ENCODE measurements around the gene UNC5C. TPM values are rescaled to one million over a fixed set of nuclear protein-coding genes. Genes with fewer than 3 reads are reported as not detected.

The UNC5C gene
- total RNA-seq, 1 experiment from 2014 or later: not detected

DNA sequence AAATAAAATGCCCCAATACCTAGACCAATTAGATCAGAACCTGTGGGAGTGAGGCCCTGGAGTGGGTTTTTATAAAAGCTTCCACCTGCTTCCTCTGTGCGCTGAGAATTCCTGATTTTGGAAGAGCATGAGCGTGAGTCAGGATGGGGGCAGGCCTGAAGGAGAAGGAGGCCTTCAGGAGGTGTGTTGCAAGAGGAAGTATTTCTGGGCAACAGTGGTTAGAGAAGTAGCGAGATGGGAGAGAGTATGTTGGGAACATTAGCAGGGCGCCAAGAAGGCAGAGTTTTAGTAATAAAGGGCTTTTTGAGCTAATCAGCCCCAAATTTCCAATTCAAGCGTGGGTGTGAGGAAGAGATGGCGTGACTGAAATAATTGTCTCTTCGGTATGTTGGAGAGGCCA lies 349.8 kb downstream of the UNC5C start:
- Mint-ChIP-seq H3K27ac (ENCODE audit: unreplicated experiment) (no peak overlapping the region), H3K4me3 (ENCODE audit: unreplicated experiment) (no peak overlapping the region), H3K27me3 (ENCODE audit: insufficient read depth, unreplicated experiment) (no peaks in the 10 kb centered on the region), H3K36me3 (ENCODE audit: insufficient read depth, unreplicated experiment) (no peaks in the 10 kb centered on the region), H3K9me3 (ENCODE audit: unreplicated experiment) (no peaks in the 10 kb centered on the region), H3K4me1 (ENCODE audit: low read depth, unreplicated experiment) (no peaks in the 10 kb centered on the region)
- ChIA-PET CTCF (no interaction called here), POLR2A (no interaction called here)
- intact Hi-C loops (cut with micrococcal nuclease; ENCODE audit: unreplicated experiment): no loop called here
- H3K27me3 ChIP-seq (replicated peaks; ENCODE audit: control insufficient read depth, insufficient read depth, low read length): no peaks in the 10 kb centered on the region
- TF ChIP-seq, protein P1, sequence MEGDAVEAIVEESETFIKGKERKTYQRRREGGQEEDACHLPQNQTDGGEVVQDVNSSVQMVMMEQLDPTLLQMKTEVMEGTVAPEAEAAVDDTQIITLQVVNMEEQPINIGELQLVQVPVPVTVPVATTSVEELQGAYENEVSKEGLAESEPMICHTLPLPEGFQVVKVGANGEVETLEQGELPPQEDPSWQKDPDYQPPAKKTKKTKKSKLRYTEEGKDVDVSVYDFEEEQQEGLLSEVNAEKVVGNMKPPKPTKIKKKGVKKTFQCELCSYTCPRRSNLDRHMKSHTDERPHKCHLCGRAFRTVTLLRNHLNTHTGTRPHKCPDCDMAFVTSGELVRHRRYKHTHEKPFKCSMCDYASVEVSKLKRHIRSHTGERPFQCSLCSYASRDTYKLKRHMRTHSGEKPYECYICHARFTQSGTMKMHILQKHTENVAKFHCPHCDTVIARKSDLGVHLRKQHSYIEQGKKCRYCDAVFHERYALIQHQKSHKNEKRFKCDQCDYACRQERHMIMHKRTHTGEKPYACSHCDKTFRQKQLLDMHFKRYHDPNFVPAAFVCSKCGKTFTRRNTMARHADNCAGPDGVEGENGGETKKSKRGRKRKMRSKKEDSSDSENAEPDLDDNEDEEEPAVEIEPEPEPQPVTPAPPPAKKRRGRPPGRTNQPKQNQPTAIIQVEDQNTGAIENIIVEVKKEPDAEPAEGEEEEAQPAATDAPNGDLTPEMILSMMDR (IDR thresholded peaks at IDR 0.05; ENCODE audit: insufficient read depth in 1 of 2, low read depth in 1 of 2, low read length in 1 of 2, severe bottlenecking in 1 of 2, unreplicated experiment in 1 of 2): no peak
- DNase-seq: no peak
- no peaks in the 10 kb centered on the region for H3K36me3 ChIP-seq (ENCODE audit: control insufficient read depth, insufficient read depth, low read length)
- H3K9me3 ChIP-seq: no peaks in the 10 kb centered on the region
- no TSS peak for BruUV-seq (replicated peaks)
- no peaks in the 10 kb centered on the region for H3K4me1 ChIP-seq
- H3K4me3 ChIP-seq (ENCODE audit: low read depth, low read length): no peak overlapping the region

DNA sequence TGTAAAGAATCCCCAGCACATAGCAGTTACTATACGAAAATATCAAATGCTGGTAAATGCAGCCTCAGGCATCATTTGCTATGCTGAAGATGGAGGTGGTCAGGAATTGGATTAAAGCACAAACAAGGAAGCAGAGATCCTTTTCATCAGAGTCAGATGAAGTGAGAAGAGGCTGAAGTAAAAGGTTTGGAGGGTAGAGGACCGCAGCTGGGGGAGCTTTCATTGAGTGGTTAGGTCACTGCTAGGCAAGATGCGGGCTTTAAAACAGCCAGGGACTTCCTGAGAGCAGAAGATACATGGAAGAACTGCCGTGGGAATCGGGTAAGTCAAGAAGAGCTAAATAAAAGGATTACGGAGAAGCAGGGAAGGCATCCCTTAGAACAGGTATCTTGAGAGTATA lies 351.4 kb downstream of the UNC5C start:
- no peaks in the 10 kb centered on the region for H3K36me3 ChIP-seq (ENCODE audit: control insufficient read depth, insufficient read depth, low read length)
- Mint-ChIP-seq H3K36me3 (ENCODE audit: insufficient read depth, unreplicated experiment) (no peaks in the 10 kb centered on the region), H3K4me3 (ENCODE audit: unreplicated experiment) (no peak overlapping the region), H3K27me3 (ENCODE audit: insufficient read depth, unreplicated experiment) (peaks cover 7% of the 10 kb centered on the region), H3K4me1 (ENCODE audit: low read depth, unreplicated experiment) (no peaks in the 10 kb centered on the region), H3K9me3 (ENCODE audit: unreplicated experiment) (no peaks in the 10 kb centered on the region), H3K27ac (ENCODE audit: unreplicated experiment) (no peak overlapping the region)
- no peaks in the 10 kb centered on the region for H3K9me3 ChIP-seq
- TF ChIP-seq, protein P1 (IDR thresholded peaks at IDR 0.05; ENCODE audit: insufficient read depth in 1 of 2, low read depth in 1 of 2, low read length in 1 of 2, severe bottlenecking in 1 of 2, unreplicated experiment in 1 of 2): no peak
- no peak overlapping the region for H3K4me3 ChIP-seq (ENCODE audit: low read depth, low read length)
- intact Hi-C loops (cut with micrococcal nuclease; ENCODE audit: unreplicated experiment): no loop called here
- H3K27me3 ChIP-seq (replicated peaks; ENCODE audit: control insufficient read depth, insufficient read depth, low read length): no peaks in the 10 kb centered on the region
- BruUV-seq (replicated peaks): no TSS peak
- no peaks in the 10 kb centered on the region for H3K4me1 ChIP-seq
- no peak for DNase-seq
- ChIA-PET CTCF (no interaction called here), POLR2A (no interaction called here)

DNA sequence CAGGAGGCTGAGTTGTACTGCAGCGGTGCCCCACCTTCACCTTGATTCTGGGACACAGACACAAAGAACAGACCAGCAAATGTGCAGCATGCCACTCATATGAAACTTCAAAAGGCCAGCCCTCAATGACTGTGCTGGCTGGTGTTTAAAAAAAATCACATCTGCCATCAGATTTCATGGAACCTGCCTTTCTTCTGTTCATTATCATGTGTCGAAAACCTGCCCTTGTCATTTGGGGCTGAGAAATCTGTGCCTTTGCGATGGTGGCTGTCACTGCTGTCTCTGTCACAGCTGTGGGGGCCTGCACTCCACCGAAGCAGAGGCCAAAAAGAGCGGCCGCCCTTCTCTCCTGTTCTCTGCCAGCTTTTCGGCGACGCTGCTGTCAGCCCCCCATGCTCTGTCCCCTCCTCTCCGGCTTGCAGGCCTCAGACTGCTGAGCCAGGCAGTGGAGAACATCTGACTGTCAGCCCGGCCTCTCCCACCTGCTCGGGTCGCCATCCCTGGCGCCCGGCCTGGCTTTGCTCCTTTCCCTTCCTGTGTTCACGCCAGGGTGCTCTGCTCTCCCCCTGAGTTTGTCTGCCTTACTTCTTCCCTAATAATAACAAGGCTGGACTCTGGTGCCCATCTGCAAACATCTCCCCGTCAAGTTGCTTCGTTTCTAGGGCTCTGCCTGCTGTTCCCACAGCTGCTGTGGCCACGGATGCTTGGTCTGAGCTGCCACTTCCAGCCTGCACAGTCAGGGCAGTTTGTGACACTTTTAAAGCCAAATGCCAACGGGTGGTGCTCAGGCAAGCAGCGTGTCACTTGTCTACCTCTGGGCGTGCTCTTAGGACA lies 355.2 kb downstream of the UNC5C start:
- POLR2A ChIA-PET: no interaction called here
- no peaks in the 10 kb centered on the region for H3K27me3 ChIP-seq (replicated peaks; ENCODE audit: control insufficient read depth, insufficient read depth, low read length)
- peaks cover 7% of the 10 kb centered on the region for H3K27me3 Mint-ChIP-seq (ENCODE audit: insufficient read depth, unreplicated experiment)
- no peak overlapping the region for H3K4me3 ChIP-seq (ENCODE audit: low read depth, low read length)
- BruUV-seq (replicated peaks): no TSS peak
- no peaks in the 10 kb centered on the region for H3K36me3 ChIP-seq (ENCODE audit: control insufficient read depth, insufficient read depth, low read length)
- H3K36me3 Mint-ChIP-seq (ENCODE audit: insufficient read depth, unreplicated experiment): no peaks in the 10 kb centered on the region
- H3K9me3 ChIP-seq: no peaks in the 10 kb centered on the region
- no peaks in the 10 kb centered on the region for H3K4me1 ChIP-seq
- no peak overlapping the region for H3K4me3 Mint-ChIP-seq (ENCODE audit: unreplicated experiment)
- H3K27ac Mint-ChIP-seq (ENCODE audit: unreplicated experiment): no peak overlapping the region
- no peak for DNase-seq
- CTCF ChIA-PET: no interaction called here
- TF ChIP-seq, protein P1 (IDR thresholded peaks at IDR 0.05; ENCODE audit: insufficient read depth in 1 of 2, low read depth in 1 of 2, low read length in 1 of 2, severe bottlenecking in 1 of 2, unreplicated experiment in 1 of 2): no peak
- intact Hi-C loops (cut with micrococcal nuclease; ENCODE audit: unreplicated experiment): no loop called here
- H3K9me3 Mint-ChIP-seq (ENCODE audit: unreplicated experiment): no peaks in the 10 kb centered on the region
- no peaks in the 10 kb centered on the region for H3K4me1 Mint-ChIP-seq (ENCODE audit: low read depth, unreplicated experiment)
